Retina (tissue), 1 donor: Measurements from ENCODE around the gene DMAC2L.
"Not testable (repeated sequence)": the region's sequence is repeated elsewhere in the genome, so short reads cannot be mapped to it uniquely, and the experiment has no call there.

Experiments
- DNase-seq: peaks from one replicate; pipeline ENCODE4 v3.0.0-alpha.2; 2016

Gene DMAC2L

GRCh38 chr14:50311972-50312733, at the start of gene DMAC2L, which contains the start of gene L2HGDH:
DMAC2L (plus strand) TSS chr14:50312324; CDS start chr14:50321488, 9,164 bp downstream.
L2HGDH (minus strand) TSS chr14:50312229; CDS start chr14:50312150, 79 bp downstream.
- peak; percentile 99 for DNase-seq

- DNase-seq, result no peak
These were observed 49.3 kb upstream of the DMAC2L start for GRCh38 chr14:50262865-50263264.

GRCh38 chr14:50263321-50263720, 48.8 kb upstream of the DMAC2L start:
- DNase-seq, result no peak

- no peak for DNase-seq
These were observed 47.1 kb upstream of the DMAC2L start for GRCh38 chr14:50265029-50265428.

- DNase-seq, result no peak
These were observed 41.2 kb upstream of the DMAC2L start for GRCh38 chr14:50270932-50271331.

GRCh38 chr14:50272498-50272897, 39.6 kb upstream of the DMAC2L start:
- DNase-seq, result no peak

- no peak for DNase-seq
These were observed 26.3 kb upstream of the DMAC2L start for GRCh38 chr14:50285861-50286260.

- no peak for DNase-seq
These were observed 24.0 kb upstream of the DMAC2L start for GRCh38 chr14:50288146-50288545.

GRCh38 chr14:50290306-50290705, 21.8 kb upstream of the DMAC2L start:
- no peak for DNase-seq

GRCh38 chr14:50299585-50299984, 12.5 kb upstream of the DMAC2L start:
- no peak for DNase-seq

- DNase-seq, result no peak
These were observed 10.2 kb upstream of the DMAC2L start for GRCh38 chr14:50301914-50302313.

GRCh38 chr14:50303744-50304471, 8.2 kb upstream of the DMAC2L start:
- no peak for DNase-seq

- DNase-seq, result no peak
These were observed 3.7 kb upstream of the DMAC2L start for GRCh38 chr14:50308363-50308915.

GRCh38 chr14:50310445-50310844, 1.7 kb upstream of the DMAC2L start:
- no peak for DNase-seq

- no peak for DNase-seq
These were observed 670 bp upstream of the DMAC2L start for GRCh38 chr14:50311337-50311971.

GRCh38 chr14:50312734-50313054, 570 bp downstream of the DMAC2L start:
- no peak for DNase-seq

- not testable (repeated sequence) for DNase-seq
These were observed 2.0 kb downstream of the DMAC2L start for GRCh38 chr14:50314098-50314497.

- DNase-seq, result peak; percentile 28
These were observed 6.0 kb downstream of the DMAC2L start for GRCh38 chr14:50318031-50318626.

- no peak for DNase-seq
These were observed 7.2 kb downstream of the DMAC2L start for GRCh38 chr14:50319293-50319692.

- DNase-seq, result no peak
These were observed 7.6 kb downstream of the DMAC2L start for GRCh38 chr14:50319721-50320120.

- DNase-seq, result no peak
These were observed 8.2 kb downstream of the DMAC2L start for GRCh38 chr14:50320283-50320682.

GRCh38 chr14:50321009-50321660, 9.0 kb downstream of the DMAC2L start:
- DNase-seq, result peak; percentile 74

- no peak for DNase-seq
These were observed 19.5 kb downstream of the DMAC2L start for GRCh38 chr14:50331596-50331995.
